Chondrocyte (in vitro differentiated cells): ENCODE data around the gene PPFIBP2. TPM values are rescaled to one million over a fixed set of nuclear protein-coding genes. Genes with fewer than 3 reads are reported as not detected.

Source experiments
- DNase-seq: peaks from one replicate; pipeline ENCODE4 v3.0.0; 2021; ENCODE audit warnings: mixed read lengths, low spot score
- H3K27ac Mint-ChIP-seq: one replicate; pipeline ENCODE4 v1.8.0; 2021; ENCODE audit warnings: mild to moderate bottlenecking, moderate library complexity, mixed read lengths; ENCODE audit not compliant: unreplicated experiment
- H3K27me3 Mint-ChIP-seq: 2 replicates; pipeline ENCODE4 v1.8.0; 2021; ENCODE audit warnings: low read depth, mixed read lengths
- H3K36me3 Mint-ChIP-seq: 2 replicates; pipeline ENCODE4 v1.8.0; 2021; ENCODE audit warnings: low read depth, mixed read lengths
- H3K4me1 Mint-ChIP-seq: 2 replicates; pipeline ENCODE4 v1.8.0; 2021; ENCODE audit warnings: low read depth, mild to moderate bottlenecking, mixed read lengths
- H3K4me3 Mint-ChIP-seq: one replicate; pipeline ENCODE4 v1.8.0; 2021; ENCODE audit warnings: mild to moderate bottlenecking, moderate library complexity, mixed read lengths; ENCODE audit not compliant: unreplicated experiment
- H3K9me3 Mint-ChIP-seq: 2 replicates; pipeline ENCODE4 v1.8.0; 2021; ENCODE audit warnings: low read depth, mixed read lengths
- CTCF ChIP-seq: fragments of 200-600 bp; sonication (generic); IDR thresholded peaks from 2 replicates; pipeline ENCODE4 v1.5.0; 2021; ENCODE audit warnings: antibody characterized with exemption, mild to moderate bottlenecking, moderate library complexity
- total RNA-seq: library from RNA; stranded (reverse); gene quantifications from 3 replicates; pipeline ENCODE4 v1.2.1, GENCODE V29; 2021

Gene PPFIBP2
- total RNA-seq, 1 donor from 2014 or later: 90.8 TPM

- Mint-ChIP-seq H3K9me3 (no peaks in the 10 kb centered on the region), H3K4me3 (no peak overlapping the region), H3K36me3 (peaks cover 35% of the 10 kb centered on the region), H3K4me1 (peaks cover 22% of the 10 kb centered on the region), H3K27me3 (no peaks in the 10 kb centered on the region), H3K27ac (no peak overlapping the region)
- no peak for DNase-seq
- TF ChIP-seq CTCF: no peak
Observed at GRCh38 chr11:7611411-7611810, 97.6 kb downstream of the PPFIBP2 start.

GRCh38 chr11:7612056-7612660, 98.4 kb downstream of the PPFIBP2 start:
- no peaks in the 10 kb centered on the region for H3K27me3 Mint-ChIP-seq
- peak overlapping the region; percentile 10 for H3K27ac Mint-ChIP-seq
- peaks cover 22% of the 10 kb centered on the region for H3K4me1 Mint-ChIP-seq
- no peak overlapping the region for H3K4me3 Mint-ChIP-seq
- H3K9me3 Mint-ChIP-seq: no peaks in the 10 kb centered on the region
- no peak for DNase-seq
- H3K36me3 Mint-ChIP-seq: peaks cover 42% of the 10 kb centered on the region
- TF ChIP-seq CTCF: no peak

GRCh38 chr11:7612661-7613393, 99.0 kb downstream of the PPFIBP2 start:
- Mint-ChIP-seq H3K36me3 (peaks cover 43% of the 10 kb centered on the region), H3K4me3 (no peak overlapping the region), H3K27ac (peak overlapping the region; percentile 41), H3K4me1 (peaks cover 22% of the 10 kb centered on the region), H3K9me3 (no peaks in the 10 kb centered on the region), H3K27me3 (no peaks in the 10 kb centered on the region)
- TF ChIP-seq CTCF: no peak
- DNase-seq: no peak

GRCh38 chr11:7613394-7613720, 99.6 kb downstream of the PPFIBP2 start:
- no peak overlapping the region for H3K4me3 Mint-ChIP-seq
- DNase-seq: no peak
- H3K36me3 Mint-ChIP-seq: peaks cover 47% of the 10 kb centered on the region
- no peaks in the 10 kb centered on the region for H3K27me3 Mint-ChIP-seq
- no peaks in the 10 kb centered on the region for H3K9me3 Mint-ChIP-seq
- no peak overlapping the region for H3K27ac Mint-ChIP-seq
- TF ChIP-seq CTCF: no peak
- H3K4me1 Mint-ChIP-seq: peaks cover 22% of the 10 kb centered on the region

- Mint-ChIP-seq H3K27me3 (no peaks in the 10 kb centered on the region), H3K4me1 (peaks cover 22% of the 10 kb centered on the region), H3K9me3 (no peaks in the 10 kb centered on the region), H3K4me3 (no peak overlapping the region), H3K27ac (no peak overlapping the region), H3K36me3 (peaks cover 49% of the 10 kb centered on the region)
- no peak for TF ChIP-seq CTCF
- DNase-seq: no peak
Observed at GRCh38 chr11:7614656-7615055, 100.9 kb downstream of the PPFIBP2 start.
